Stimulated activated naive CD4-positive, alpha-beta T cell (primary cell): ENCODE data around the gene CRKL.
"Not testable (repeated sequence)": the region's sequence is repeated elsewhere in the genome, so short reads cannot be mapped to it uniquely, and the experiment has no call there.

Experiments
- DNase-seq, 6 experiments: peaks; one replicate each; lab custom pipeline; 2025; lab: John Stamatoyannopoulos, UW

The CRKL gene, protein sequence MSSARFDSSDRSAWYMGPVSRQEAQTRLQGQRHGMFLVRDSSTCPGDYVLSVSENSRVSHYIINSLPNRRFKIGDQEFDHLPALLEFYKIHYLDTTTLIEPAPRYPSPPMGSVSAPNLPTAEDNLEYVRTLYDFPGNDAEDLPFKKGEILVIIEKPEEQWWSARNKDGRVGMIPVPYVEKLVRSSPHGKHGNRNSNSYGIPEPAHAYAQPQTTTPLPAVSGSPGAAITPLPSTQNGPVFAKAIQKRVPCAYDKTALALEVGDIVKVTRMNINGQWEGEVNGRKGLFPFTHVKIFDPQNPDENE

DNA sequence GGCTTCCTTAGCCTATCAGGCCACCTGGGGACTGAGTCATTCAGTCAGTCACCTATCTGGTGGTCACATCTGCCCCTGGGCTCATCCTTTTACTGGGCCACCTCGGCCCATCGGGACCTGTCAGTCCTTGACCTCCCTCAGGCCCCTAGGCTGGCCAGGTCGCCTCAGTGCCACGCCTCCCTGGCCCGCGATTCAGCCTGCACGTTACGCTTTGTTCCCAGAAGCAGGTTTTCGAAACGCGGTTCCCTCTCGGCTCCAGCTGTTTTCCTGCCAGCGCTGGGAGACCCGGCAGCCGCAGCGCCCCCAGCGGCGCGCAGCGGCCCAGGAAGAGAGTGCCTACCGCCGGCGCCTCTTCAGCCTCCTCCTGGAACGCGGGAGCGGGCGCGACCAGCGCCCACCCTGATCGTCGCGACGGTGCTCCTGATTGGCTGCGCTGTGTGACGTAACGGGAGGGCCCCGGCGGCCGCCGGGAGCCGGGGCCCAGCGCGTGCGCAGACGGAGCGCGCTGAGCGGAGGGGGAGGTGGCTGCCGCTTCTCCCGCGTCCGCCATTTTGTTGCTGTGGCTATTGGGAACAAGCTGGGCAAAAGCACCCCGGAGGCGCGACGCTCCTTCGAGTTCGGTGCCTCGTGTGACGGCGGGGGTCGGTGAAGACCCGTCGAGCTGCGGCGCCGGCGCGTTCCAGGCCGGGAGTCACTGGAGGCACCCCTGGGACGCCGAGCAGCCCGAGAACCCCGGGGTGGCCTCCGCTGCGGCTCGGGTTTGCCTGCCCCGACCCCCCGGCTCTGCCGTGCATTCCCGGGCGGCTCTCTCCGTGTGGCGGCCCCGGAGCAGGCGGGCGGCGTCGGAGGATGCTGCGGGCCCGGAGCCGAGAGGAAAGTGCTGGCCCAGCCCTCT is at the start of gene CRKL:
CRKL (plus strand) TSS at position 492 of the 895 bp plus-strand sequence. CDS start 528 bp downstream, outside the sequence.
- DNase-seq = peak; percentile 89 to 96 (median 93)

DNA sequence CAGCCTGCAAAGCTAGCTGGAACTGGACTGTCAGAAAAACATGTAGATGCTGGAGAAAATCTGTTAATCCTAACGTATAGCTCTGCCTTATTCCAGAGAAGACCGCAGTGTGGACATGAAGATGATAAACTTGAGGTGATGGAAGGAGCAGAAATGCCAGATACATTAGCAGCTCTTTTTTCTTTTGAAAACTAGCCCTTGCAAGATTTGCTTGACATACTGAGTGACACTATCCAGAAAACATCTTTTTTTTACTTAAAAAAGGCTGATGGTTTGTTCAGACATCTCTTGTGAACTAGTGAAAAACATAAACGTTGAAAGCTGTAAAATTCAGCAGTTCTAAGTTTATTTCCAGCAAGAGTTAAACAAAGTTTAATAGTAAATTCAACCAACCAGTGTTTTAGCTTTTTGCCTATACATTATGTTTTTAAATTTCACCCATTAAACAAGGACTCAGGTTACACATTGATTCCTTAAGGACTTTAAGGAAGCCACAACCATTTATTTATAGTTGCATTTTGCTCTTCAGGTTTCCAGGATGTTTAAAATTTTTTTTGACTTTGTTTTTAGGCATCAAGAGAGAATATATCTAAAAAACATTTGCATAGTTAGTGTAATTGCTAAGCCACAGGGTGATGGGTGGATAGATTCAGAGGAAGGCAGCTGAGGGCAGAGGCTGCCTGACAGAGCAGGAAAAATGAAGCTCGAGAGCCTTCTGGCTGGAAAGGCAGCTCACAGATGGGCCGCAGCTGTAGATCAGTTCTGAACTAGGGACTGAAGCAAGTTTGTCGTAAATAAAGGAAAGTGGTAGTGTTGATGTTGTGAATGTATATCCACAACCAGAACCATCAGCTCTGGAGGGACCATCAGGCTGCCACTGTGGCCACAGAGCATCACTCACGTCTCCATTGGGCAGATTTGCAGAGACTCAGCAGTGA is 48.9 kb upstream of the CRKL start:
- DNase-seq = no peak

DNA sequence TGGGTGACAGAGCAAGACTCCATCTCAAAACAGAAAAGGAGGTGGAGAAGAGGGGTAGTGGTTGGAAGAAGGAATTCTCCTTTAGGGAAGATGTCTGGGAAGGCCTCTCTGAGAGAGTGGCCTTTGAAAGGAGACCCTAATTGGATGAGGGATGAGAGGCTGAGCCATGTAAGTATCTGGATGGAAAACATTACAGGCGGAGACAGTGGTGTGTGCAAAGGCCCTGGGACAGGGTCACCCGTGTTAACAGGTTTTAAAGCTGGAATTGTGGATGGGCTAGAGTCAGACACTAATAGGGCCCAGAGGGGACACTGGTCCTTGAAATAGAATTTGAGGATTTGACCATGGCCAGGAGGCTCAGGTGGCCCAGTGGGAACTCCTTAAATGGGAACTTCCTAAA is 48.0 kb upstream of the CRKL start:
- DNase-seq = no peak

DNA sequence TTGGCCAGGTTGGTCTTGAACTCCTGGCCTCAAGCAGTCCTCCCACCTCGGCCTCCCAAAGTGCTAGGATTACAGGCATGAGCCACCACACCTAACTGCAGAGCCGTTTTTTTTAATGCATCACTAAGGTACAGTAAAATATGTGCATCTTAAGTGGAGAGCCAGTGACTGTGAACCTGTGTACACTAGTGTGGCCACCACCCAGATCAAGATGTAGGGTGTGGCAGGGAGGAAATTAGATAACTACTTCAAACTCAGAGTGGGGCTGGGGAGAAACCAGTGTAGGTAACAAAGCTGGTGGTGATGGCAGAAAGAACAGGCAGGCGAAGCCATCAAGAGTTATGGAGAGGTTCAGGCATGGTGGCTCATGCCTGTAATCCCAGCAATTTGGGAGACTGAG is 44.0 kb upstream of the CRKL start:
- no peak for DNase-seq

DNA sequence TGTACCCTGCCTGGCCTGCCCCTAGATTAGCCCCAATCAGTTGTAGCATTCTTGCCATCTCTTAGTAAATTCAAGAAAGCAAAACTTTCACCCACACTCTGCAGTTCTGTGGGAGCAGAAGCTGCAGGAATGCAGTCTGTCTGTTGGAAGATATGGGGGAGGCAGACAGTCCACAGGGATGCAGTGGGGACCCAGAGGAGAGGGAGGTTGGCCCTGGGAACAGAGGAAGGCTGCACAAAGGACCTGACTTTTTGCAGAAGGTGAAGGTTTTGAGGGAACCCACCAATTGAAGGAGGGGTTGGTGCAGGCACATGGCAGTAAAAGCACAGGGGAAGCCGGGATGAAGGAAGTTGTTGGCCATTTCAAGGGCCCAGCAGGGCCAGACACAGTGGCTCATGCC is 41.9 kb upstream of the CRKL start:
- no peak for DNase-seq

DNA sequence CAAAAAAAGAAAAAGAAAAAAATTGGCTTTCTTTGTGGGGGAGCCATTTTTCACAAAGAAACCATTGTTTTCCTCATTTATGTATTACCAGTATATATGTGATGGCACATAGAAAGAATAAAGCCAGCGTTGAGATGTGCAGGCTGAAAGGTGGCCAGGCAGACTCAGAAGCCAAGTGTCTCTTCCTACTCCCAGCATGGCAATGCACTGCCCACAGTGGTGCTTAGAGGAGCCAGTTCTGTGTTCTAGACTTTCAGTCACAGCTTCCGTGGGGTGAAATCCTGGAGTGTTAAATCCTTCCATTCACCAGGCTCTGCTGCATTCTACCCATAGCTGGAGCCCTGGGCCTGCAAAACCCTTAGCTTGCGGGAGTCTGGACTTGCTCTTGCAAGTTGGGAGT is 39.5 kb upstream of the CRKL start:
- DNase-seq = no peak

DNA sequence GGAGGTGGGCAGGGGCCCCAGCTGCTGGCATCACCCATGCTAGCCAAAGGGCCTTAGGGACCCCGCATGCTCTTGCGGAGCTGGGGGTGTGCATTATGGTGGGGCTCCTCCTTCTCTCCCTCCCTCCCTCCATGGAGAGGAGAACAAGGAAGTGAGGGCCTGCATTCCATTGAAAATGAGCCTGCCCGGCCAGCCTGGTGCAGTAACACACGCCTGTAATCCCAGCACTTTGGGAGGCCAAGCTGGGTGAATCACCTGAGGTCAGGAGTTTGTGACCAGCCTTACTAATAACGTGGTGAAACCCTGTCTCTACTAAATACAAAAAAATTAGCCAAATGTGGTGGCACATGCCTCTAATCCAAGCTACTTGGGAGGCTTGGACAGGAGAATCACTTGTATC is 36.0 kb upstream of the CRKL start:
- DNase-seq = no peak

DNA sequence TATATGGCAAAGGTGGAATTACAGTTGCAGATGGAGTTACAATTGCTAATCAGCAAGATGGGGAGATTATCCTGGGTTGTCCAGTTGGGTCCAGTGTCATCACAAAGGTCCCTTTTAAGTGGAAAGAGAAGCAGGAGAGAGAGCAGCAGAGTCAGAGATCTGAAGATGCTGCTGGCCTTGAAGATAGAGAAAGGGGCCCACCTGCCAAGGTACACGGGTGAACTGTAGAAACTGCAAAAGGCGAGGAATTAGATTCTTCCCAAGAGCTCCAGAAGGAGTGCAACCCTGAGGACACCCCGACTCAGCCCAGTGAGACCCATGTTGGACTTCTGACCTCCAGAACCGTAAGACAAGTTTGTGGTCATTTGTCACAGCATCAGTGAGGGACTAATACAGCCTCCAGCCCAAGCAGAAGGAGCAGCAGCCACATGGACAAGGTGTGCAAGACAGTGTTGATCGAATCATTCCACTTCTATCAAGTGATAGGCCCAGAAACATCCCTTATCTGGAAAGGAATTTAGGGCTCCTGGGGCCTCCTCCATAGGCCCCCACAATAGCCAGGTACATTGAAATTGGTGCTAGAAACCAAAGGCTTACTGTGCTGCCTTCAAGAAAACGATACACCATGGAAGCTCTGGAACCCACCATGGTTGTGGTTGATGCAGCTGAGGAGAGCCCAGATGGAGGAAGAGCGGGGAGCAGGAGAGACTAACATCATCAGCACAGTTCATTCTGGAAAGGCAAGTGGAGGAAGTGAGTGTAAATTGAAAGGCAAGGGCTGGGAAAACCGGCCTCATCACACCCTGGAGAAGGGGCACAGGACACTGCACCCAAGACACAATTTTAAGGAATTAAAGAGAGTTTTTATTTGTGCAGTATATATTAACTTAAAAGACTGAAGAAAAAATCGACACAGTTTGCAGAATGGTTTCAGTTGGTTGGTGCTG is 35.1 kb upstream of the CRKL start:
- DNase-seq = no peak

DNA sequence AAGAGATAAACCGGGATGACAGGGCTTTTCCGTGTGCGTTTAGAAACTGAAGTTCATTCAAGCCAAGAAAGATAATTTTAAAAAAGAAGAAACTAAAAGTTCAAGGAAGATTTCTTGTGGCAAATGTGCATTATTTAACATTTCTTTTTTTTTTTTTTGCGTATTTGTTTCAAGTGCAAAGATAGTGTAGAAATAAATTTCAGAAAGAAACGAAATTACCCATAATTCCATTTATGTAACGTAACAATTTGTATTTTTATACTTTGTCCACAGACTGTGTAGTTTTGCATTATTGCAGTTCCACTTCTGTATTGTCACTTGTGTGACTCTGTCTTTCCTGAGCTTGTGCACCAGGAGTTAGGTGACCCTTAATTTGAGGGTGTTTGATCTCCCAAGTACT is 34.4 kb upstream of the CRKL start:
- no peak for DNase-seq

DNA sequence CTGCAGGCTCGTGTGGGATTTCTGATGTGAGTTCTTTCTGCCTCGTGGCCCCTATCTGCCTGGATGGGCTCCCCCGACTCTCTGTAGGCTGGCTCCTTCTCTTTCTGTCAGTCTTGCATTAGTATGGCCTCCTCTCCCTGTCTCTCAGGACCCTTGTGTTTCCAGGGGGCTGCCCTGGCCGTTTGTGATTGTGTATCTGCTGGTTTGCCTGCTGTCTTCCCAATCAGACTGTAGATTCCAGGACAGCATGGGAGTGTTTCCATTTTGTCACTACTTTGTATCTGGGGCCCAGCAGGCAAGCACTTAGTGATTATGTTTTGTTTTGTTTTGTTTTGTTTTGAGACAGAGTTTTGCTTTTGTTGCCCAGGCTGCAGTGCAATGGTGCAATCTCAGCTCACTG is 32.8 kb upstream of the CRKL start:
- DNase-seq = no peak

DNA sequence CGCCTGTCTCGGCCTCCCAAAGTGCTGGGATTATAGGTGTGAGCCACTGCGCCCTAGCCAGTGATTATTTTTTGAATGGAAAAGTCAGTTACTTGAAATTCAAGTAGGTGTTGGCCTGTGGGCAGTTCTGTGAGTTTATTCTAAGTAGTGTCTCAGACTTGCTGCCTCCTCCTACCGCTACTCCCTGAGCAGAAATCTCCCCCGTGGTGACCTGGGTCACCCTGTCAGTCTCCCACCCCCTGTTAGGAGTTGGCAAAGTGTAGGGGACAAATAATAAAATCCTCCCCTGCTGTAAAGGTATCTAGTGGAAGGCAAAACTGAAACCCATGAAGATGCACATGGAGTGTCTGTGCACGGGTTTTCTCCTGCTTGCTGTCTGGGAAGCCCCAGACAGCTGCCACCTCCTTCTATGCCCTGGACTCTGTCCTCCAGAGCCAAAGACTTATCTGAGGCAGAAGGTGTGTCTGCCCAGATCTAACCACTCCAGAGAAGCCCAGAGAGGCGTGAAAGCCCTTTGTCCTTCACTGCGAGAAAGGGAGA is 32.1 kb upstream of the CRKL start:
- no peak for DNase-seq

DNA sequence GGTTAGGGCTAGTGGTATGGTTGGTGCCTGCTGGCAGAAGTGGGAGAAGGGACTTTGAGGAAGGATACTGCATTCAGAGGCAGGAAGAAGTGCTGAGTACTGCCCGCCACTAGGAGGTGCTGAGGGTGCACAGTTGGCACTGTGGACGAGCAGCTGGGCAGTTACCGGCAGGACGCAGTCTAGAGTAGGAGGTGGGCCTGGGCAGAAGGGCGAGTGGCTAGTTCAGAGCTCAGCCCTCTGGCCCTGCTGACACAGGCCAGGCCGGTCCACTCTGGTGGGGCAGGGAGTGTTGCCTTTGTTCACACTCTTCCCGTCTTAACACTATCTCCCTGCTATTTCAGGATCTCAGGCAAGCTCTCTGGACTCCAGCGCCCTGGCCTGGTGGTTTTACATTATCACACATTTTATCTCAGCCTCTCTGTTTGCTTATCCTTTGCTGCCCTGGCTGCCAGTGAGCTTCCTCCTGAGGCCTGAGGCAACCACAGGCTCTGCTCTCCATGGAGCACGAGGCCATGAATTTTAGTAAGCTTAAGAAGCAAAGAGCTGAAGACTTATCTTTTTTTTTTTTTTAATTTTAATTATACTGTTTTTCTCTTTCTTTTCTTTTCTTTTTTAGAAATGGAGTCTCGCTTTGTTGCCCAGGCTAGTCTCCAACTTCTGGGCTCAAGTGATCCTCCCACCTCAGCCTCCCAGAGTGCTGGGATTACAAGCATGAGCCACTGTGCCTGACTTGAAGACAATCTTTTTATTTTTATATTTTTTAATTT is 31.5 kb upstream of the CRKL start:
- DNase-seq = peak in 4 of 6 experiments; percentile 3 to 8 (median 5)

DNA sequence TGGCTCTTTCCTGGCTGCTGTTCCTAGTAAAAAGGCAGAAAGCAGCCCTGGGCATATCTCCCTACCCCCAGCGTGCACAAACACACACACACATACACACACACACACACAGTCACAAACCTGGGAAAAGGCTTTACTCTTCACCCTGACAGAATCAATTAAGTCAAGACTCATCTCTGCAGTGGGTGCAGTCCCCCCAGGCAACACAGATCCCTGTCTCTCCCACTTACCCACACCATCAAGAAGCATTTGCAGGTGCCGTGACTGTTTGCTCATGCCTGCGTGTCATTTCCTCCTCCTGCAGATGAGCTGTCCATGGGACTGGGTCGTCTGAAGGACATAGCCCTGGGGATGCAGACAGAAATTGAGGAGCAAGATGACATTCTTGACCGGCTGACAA is 29.8 kb upstream of the CRKL start:
- no peak for DNase-seq

DNA sequence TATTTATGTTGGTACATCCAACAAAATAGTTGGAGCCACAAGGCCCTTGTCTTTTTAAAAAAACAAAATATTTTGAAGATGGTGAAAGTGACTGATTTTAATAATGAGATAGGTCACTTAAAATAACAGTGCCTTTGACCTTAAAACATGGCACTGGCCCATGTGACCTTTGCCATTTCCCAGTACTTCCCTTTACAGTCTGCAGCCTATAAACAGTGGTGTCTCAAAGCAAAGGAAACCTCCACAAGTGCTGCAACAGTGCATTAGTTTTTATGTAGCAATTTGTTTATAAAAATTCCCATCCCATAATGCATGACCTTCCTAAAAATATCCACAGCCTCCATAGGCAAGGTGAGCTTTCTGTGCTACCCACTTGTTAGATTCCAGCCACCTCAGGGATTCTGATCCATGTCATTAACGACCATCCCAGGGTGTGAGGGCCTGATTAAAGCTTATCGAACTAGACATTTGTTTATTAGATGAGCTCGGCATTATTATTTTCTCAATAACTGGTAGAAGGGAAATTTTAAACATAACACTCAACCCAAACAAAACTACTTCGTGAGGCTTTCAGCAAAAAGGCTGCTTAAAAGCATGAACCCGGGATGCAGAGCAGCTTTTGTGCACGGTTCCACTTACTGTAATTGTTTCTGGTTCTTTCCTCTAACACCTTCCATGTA is 28.0 kb upstream of the CRKL start:
- DNase-seq = no peak

DNA sequence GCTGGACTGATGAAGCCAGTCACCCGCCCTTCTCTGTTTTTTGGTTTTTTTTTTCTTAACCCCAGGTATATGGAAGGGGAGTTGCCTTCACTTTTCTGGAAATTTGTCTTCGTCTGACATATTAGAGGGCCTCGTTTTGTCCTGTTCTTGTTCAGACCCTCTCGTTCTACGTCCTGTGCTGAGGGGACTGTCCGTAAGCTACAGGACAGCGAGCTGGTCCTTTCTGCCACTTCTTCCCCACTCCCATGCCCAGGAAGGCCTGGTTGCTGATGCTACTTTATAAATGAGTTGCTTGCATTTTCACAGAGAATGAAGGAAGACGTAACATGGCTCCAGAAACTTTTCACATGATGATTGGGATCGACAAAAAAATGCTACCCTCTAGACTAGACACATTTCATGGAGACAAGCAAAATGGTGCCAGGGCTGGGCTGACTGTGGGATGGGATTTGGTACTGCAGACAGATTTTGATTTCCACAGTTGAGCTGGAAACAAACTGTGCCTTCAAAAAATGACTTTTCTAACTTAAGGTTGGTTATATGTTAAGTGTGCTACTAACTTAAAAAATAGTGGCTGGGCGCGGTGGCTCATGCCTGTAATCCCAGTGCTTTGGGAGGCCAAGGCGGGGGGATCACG is 27.2 kb upstream of the CRKL start:
- DNase-seq = no peak

DNA sequence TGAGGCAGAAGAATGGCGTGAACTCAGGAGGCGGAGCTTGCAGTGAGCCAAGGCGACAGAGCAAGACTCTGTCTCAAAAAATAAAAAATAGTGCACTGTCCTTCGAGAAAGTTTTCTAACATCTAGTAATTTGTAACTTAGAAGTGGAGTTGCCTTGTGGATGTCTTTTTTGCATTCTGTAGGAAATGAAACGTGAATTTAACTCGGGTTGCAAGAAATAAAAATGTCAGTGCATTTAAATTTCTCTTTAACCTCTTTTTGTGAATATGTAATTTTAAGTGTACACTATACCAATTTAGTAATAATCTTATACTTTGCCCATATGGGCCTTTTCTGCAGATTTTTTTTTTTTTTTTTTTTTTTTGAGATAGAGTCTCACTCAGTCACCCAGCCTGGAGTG is 26.2 kb upstream of the CRKL start:
- DNase-seq = no peak

DNA sequence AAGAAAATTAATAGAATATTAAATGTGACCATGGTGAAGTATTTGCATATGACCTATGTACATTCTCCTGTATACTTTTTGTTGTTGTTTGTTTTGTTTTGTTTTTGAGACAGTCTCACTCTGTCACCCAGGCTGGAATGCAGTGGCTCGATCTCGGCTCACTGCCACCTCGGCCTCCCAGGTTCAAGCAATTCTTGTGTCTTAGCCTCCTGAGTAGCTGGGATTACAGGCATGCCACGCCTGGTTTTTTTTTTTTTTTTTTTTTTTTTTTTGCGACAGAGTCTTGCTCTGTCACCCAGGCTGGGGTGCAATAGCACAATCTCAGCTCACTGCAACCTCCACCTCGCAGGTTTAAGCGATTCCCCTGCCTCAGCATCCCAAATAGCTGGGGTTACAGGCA is 19.5 kb upstream of the CRKL start:
- not testable (repeated sequence) for DNase-seq

DNA sequence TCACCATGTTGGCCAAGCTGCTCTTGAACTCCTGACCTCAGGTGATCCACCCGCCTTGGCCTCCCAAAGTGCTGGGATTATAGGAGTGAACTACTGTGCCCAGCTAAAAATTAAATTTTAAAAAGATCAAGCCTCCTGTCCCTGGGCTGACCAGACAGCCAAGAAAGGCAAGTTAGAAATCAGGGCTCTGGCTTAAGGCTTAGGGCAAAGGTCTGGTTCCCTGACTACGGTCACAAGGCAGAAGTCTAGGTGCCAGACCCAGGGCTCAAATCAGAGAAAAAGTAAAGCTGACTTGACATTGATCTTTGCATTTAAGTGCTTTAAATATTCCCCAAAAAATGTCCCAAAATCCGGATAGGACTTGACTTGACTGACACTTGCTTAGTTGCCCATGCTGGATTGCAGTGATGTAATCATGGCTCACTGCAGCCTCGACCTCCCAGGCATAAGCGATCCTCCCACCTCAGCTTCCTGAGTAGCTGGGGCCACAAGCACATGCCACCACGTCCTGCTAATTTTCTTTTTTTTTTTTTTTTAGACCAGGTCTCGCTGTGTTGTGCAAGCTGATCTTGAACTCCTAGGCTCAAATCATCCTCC is 17.3 kb upstream of the CRKL start:
- DNase-seq = no peak
